Occipital lobe (tissue), 2 donors: ENCODE measurements around the gene QSOX2. TPM values are rescaled to one million over a fixed set of nuclear protein-coding genes. Genes with fewer than 3 reads are reported as not detected.

Source experiments
- DNase-seq: peaks from one replicate; lab custom pipeline; 2025; lab: John Stamatoyannopoulos, UW
- total RNA-seq: library from RNA; depleted of rRNA; stranded (reverse); fragments of >200 nt; gene quantifications from one replicate; pipeline ENCODE4 v1.2.3, GENCODE V29; 2014

Gene QSOX2
- total RNA-seq, 1 donor from 2014 or later, result 8.1 TPM

GRCh38 chr9:136177224-136177623, 68.4 kb downstream of the QSOX2 start:
- no peak for DNase-seq

GRCh38 chr9:136175616-136176197, 69.9 kb downstream of the QSOX2 start:
- no peak for DNase-seq

- DNase-seq, result no peak
Observed at GRCh38 chr9:136174779-136175615, 70.6 kb downstream of the QSOX2 start.

GRCh38 chr9:136173648-136174290, 71.8 kb downstream of the QSOX2 start:
- no peak for DNase-seq

GRCh38 chr9:136172412-136173079, 73.1 kb downstream of the QSOX2 start:
- DNase-seq, result no peak

GRCh38 chr9:136171801-136172411, 73.7 kb downstream of the QSOX2 start:
- no peak for DNase-seq

GRCh38 chr9:136171009-136171800, 74.4 kb downstream of the QSOX2 start:
- DNase-seq, result no peak

GRCh38 chr9:136170006-136170901, 75.4 kb downstream of the QSOX2 start:
- DNase-seq, result no peak

GRCh38 chr9:136169495-136169894, 76.1 kb downstream of the QSOX2 start:
- no peak for DNase-seq

GRCh38 chr9:136163248-136163850, 82.3 kb downstream of the QSOX2 start:
- DNase-seq, result no peak

GRCh38 chr9:136160995-136161610, 84.5 kb downstream of the QSOX2 start:
- DNase-seq, result no peak

- DNase-seq, result no peak
Observed at GRCh38 chr9:136160381-136160841, 85.2 kb downstream of the QSOX2 start.

- DNase-seq, result no peak
Observed at GRCh38 chr9:136159851-136160250, 85.8 kb downstream of the QSOX2 start.

- DNase-seq, result no peak
Observed at GRCh38 chr9:136157477-136158265, 87.9 kb downstream of the QSOX2 start.
